Measurements from ENCODE around the gene ZFAND3.

- TF ChIP-seq CTCF (IDR thresholded peaks at IDR 0.05; ENCODE audit: poor library complexity, severe bottlenecking) (no peak), MXI1 (conservative IDR thresholded peaks at IDR 0.05; ENCODE audit: poor library complexity, severe bottlenecking) (no peak), EP300 (conservative IDR thresholded peaks at IDR 0.05; ENCODE audit: poor library complexity, severe bottlenecking) (no peak), EZH2 (IDR thresholded peaks at IDR 0.05; ENCODE audit: borderline replicate concordance, insufficient read depth, low read length, poor library complexity, severe bottlenecking) (no peak), SMC3 (conservative IDR thresholded peaks at IDR 0.05; ENCODE audit: poor library complexity) (no peak)
Measured at GRCh38 chr6:38057994-38058393, 238.5 kb downstream of the ZFAND3 start.

Data from neural cell (in vitro differentiated cells).